B cell (primary cell): ENCODE data around the gene RALA.

Experiments
- EZH2 ChIP-seq: IDR thresholded peaks from 2 replicates; pipeline ENCODE4 v1.6.1; 2012; ENCODE audit warnings: borderline replicate concordance, low read depth, mild to moderate bottlenecking, moderate library complexity, low read length; ENCODE audit not compliant: insufficient read depth, poor library complexity, severe bottlenecking
- TF ChIP-seq, protein P1 (sequence below): fragments of 200-600 bp; IDR thresholded peaks from one replicate; pipeline ENCODE4 v1.8.0; 2022; ENCODE audit warnings: antibody characterized with exemption, mild to moderate bottlenecking

- TF ChIP-seq, protein P1, sequence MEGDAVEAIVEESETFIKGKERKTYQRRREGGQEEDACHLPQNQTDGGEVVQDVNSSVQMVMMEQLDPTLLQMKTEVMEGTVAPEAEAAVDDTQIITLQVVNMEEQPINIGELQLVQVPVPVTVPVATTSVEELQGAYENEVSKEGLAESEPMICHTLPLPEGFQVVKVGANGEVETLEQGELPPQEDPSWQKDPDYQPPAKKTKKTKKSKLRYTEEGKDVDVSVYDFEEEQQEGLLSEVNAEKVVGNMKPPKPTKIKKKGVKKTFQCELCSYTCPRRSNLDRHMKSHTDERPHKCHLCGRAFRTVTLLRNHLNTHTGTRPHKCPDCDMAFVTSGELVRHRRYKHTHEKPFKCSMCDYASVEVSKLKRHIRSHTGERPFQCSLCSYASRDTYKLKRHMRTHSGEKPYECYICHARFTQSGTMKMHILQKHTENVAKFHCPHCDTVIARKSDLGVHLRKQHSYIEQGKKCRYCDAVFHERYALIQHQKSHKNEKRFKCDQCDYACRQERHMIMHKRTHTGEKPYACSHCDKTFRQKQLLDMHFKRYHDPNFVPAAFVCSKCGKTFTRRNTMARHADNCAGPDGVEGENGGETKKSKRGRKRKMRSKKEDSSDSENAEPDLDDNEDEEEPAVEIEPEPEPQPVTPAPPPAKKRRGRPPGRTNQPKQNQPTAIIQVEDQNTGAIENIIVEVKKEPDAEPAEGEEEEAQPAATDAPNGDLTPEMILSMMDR = no peak
- TF ChIP-seq EZH2 = no peak
Measured at GRCh38 chr7:39606941-39607340, 16.4 kb upstream of the RALA start.
